ENCODE data around the gene KRT81.
"Not testable (repeated sequence)": the region's sequence is repeated elsewhere in the genome, so short reads cannot be mapped to it uniquely, and the experiment has no call there.

KRT81 gene

DNA sequence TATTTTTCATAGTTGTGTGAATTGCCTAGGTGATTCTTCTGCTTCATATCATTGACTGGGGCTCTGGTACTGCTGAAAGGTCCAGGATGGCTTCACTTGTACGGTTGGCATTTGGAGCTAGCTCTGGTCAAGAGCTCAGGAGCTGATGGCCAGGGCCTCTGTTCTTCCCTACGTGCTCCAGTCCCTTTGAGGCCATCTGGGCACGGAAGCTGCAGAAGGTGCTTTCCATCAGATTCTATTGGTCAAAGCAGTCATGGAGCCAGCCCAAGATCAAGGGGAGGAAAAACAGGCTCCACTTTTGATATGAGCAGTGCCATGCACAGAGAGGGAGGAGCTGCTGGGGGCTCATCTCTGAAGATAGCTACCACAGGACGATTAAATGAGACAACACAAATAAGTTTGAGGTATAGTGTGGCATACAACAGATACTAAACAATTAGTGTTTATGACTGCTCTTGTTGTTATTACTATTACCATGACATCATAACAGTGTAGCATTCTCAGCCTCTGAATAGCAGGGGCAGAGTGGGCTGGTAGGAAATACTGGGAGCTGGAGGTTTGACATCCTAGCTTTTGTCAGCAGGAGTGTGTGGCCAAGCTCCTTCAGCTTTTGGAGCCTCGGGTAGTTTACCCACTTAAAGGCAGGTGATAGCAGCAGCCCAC lies 19.4 kb upstream of the KRT81 start:
- Histone ChIP-seq H3K27ac (ENCODE audit: low read depth in 2 of 2, low read length in 2 of 2) (no peak overlapping the region), H3K27me3 (ENCODE audit: control insufficient read depth in 2 of 2, insufficient read depth in 2 of 2, low read length in 2 of 2) (peaks cover 4 to 24% of the 10 kb centered on the region in 2 donors), H3K36me3 (ENCODE audit: control insufficient read depth in 2 of 2, insufficient read depth in 2 of 2, low read length in 2 of 2) (no peaks in the 10 kb centered on the region), H3K4me1 (ENCODE audit: control insufficient read depth in 2 of 2, insufficient read depth in 2 of 2, low read length in 2 of 2) (peaks cover 7 to 9% of the 10 kb centered on the region in 2 donors), H3K9me3 (ENCODE audit: control insufficient read depth in 2 of 2, low read length in 2 of 2) (no peaks in the 10 kb centered on the region), H3K4me3 (ENCODE audit: low read length in 2 of 2) (no peak overlapping the region), H3K9ac (ENCODE audit: low read depth in 1 of 2, low read length in 2 of 2) (no peak overlapping the region)

DNA sequence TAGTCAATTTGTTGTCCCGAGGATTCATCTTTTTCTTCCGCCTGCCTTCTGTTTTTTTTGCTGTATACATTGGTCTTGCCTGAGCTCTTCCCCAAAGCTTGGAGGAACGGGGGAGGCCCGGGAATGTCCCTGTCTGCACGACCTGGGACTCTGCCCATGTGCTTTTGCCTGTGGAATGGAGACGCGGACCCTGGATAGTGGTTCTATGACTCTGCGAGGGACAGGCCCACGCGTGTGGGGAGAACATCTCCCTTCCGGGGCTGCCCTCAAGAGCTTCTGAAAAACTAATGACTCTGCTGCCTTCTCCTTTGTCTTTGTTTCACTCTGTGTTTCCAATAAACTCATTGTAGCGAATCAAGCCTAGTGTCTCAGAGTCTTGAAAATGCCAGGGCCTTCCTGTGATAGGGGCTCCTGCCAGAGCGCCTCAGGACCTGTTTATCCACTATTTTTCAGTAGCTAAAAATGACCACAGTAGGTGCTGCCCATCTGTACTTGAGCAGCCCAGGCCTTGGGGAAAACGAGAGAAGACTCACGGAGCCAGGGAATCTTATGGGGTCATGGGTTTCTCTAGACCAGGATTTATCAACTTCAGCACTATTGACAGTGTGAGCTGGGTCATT lies 17.6 kb upstream of the KRT81 start:
- H3K9me3 ChIP-seq (ENCODE audit: control insufficient read depth in 2 of 2, low read length in 2 of 2), result no peaks in the 10 kb centered on the region
- H3K27ac ChIP-seq (ENCODE audit: low read depth in 2 of 2, low read length in 2 of 2), result no peak overlapping the region
- H3K9ac ChIP-seq (ENCODE audit: low read depth in 1 of 2, low read length in 2 of 2), result no peak overlapping the region
- no peak overlapping the region for H3K4me3 ChIP-seq (ENCODE audit: low read length in 2 of 2)
- H3K36me3 ChIP-seq (ENCODE audit: control insufficient read depth in 2 of 2, insufficient read depth in 2 of 2, low read length in 2 of 2), result no peaks in the 10 kb centered on the region
- H3K4me1 ChIP-seq (ENCODE audit: control insufficient read depth in 2 of 2, insufficient read depth in 2 of 2, low read length in 2 of 2), result peaks cover 7 to 9% of the 10 kb centered on the region in 2 donors
- H3K27me3 ChIP-seq (ENCODE audit: control insufficient read depth in 2 of 2, insufficient read depth in 2 of 2, low read length in 2 of 2), result peaks cover 4 to 24% of the 10 kb centered on the region in 2 donors

DNA sequence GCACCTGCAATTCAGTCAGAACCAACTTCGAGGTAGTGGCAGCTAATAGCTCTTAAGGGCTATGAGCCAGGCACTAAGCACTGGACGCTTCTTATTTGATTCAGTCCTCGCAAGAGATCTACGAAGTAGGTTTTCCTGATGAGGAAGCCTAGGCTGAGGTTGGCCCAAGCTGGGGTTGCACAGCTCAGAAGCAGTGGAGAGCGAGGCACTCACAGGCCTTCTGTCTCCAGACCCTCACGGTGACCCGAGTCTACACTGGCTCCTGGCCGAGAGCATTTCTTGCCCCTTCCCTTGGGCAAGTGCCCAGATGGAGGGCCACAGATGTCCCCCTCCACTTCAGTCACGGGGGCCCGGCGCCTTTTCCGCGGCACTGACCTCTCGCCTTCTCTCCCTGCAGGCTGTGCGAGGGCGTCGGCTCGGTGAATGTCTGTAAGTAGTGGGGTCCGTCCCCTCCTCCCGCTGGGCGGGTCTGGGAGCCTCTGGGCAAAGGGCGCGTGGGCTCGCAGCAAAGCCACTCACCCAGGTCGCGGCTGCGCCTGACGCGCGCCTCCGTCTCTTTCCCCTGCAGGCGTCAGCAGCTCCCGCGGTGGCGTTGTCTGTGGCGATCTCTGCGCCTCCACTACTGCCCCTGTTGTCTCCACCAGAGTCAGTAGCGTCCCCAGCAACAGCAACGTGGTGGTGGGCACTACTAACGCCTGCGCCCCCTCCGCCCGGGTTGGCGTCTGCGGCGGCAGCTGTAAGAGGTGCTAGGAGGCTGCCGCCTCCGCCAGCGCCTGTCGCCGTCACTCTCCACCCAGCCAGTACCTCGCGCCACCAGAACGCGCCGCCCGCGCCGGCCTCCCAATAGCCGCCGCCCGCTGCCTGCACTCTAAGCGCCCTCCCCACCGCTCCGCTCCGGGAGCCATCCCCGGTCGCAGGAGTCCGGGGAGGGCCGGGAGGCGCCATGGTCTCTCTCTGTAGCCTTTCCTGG lies 16.8 kb upstream of the KRT81 start:
- Histone ChIP-seq H3K36me3 (ENCODE audit: control insufficient read depth in 2 of 2, insufficient read depth in 2 of 2, low read length in 2 of 2) (no peaks in the 10 kb centered on the region), H3K9me3 (ENCODE audit: control insufficient read depth in 2 of 2, low read length in 2 of 2) (no peaks in the 10 kb centered on the region), H3K9ac (ENCODE audit: low read depth in 1 of 2, low read length in 2 of 2) (peak overlapping the region in 1 of 2 donors; percentile 23), H3K4me3 (ENCODE audit: low read length in 2 of 2) (peak overlapping the region; percentile 44 to 56), H3K4me1 (ENCODE audit: control insufficient read depth in 2 of 2, insufficient read depth in 2 of 2, low read length in 2 of 2) (peaks cover 7 to 9% of the 10 kb centered on the region in 2 donors), H3K27me3 (ENCODE audit: control insufficient read depth in 2 of 2, insufficient read depth in 2 of 2, low read length in 2 of 2) (peaks cover 4 to 21% of the 10 kb centered on the region in 2 donors), H3K27ac (ENCODE audit: low read depth in 2 of 2, low read length in 2 of 2) (no peak overlapping the region)

DNA sequence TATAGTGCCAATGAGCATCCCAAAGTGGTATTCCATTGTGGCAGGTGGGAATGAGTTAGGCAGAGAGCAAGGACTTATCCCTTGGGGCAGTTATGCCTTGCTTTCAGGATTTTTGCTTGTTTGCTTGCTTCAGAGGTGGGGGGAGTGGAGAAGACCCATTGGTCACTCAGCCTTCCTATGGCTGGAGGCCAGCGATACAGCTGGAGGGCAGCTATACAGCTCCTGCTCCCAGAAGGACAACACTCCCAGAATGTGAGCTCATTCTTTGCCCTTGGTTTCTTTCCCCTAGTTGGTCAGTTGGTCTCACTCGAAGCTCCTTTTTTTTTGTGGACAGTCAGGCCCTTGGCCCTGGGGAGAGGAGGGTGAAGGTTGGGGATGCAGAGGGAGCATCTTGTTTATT lies 15.4 kb upstream of the KRT81 start:
- peaks cover 7 to 9% of the 10 kb centered on the region in 2 donors for H3K4me1 ChIP-seq (ENCODE audit: control insufficient read depth in 2 of 2, insufficient read depth in 2 of 2, low read length in 2 of 2)
- no peaks in the 10 kb centered on the region for H3K36me3 ChIP-seq (ENCODE audit: control insufficient read depth in 2 of 2, insufficient read depth in 2 of 2, low read length in 2 of 2)
- no peak overlapping the region for H3K4me3 ChIP-seq (ENCODE audit: low read length in 2 of 2)
- no peak overlapping the region for H3K9ac ChIP-seq (ENCODE audit: low read depth in 1 of 2, low read length in 2 of 2)
- H3K27ac ChIP-seq (ENCODE audit: low read depth in 2 of 2, low read length in 2 of 2), result no peak overlapping the region
- H3K27me3 ChIP-seq (ENCODE audit: control insufficient read depth in 2 of 2, insufficient read depth in 2 of 2, low read length in 2 of 2), result peaks cover 4 to 20% of the 10 kb centered on the region in 2 donors
- H3K9me3 ChIP-seq (ENCODE audit: control insufficient read depth in 2 of 2, low read length in 2 of 2), result no peaks in the 10 kb centered on the region

DNA sequence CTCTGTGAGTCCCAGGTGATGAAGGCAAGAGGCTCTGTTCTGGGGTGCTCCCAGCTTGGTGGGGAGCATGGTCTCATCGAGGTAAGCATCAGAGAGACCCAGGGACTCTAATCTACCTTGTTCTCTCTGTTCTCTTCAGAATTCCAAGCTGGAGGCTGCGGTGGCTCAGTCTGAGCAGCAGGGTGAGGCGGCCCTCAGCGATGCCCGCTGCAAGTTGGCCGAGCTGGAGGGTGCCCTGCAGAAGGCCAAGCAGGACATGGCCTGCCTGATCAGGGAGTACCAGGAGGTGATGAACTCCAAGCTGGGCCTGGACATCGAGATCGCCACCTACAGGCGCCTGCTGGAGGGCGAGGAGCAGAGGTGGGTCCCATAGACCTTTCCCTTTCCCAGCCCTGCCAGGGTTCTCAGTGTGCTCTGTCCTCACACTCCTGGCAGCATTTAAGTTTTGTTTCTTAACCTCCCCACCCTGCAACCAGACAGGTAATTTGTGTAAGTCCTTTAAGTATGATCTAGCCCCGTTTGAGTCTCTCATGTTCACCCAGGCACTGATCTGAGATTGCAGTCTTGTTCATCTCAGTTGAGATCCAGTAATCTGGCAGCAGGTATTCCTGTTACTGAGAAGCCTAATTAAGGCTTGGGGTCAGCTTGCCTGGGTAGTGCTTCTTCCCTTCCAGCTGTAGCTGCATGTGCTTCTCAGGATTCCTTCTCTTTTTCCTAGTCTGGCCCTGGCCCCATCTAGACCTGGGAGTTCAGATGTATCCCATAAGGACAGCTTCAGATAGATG lies 14.8 kb upstream of the KRT81 start:
- H3K4me3 ChIP-seq (ENCODE audit: low read length in 2 of 2), result no peak overlapping the region
- no peak overlapping the region for H3K27ac ChIP-seq (ENCODE audit: low read depth in 2 of 2, low read length in 2 of 2)
- peaks cover 4 to 20% of the 10 kb centered on the region in 2 donors for H3K27me3 ChIP-seq (ENCODE audit: control insufficient read depth in 2 of 2, insufficient read depth in 2 of 2, low read length in 2 of 2)
- no peak overlapping the region for H3K9ac ChIP-seq (ENCODE audit: low read depth in 1 of 2, low read length in 2 of 2)
- H3K9me3 ChIP-seq (ENCODE audit: control insufficient read depth in 2 of 2, low read length in 2 of 2), result no peaks in the 10 kb centered on the region
- peaks cover 7 to 9% of the 10 kb centered on the region in 2 donors for H3K4me1 ChIP-seq (ENCODE audit: control insufficient read depth in 2 of 2, insufficient read depth in 2 of 2, low read length in 2 of 2)
- no peaks in the 10 kb centered on the region for H3K36me3 ChIP-seq (ENCODE audit: control insufficient read depth in 2 of 2, insufficient read depth in 2 of 2, low read length in 2 of 2)

DNA sequence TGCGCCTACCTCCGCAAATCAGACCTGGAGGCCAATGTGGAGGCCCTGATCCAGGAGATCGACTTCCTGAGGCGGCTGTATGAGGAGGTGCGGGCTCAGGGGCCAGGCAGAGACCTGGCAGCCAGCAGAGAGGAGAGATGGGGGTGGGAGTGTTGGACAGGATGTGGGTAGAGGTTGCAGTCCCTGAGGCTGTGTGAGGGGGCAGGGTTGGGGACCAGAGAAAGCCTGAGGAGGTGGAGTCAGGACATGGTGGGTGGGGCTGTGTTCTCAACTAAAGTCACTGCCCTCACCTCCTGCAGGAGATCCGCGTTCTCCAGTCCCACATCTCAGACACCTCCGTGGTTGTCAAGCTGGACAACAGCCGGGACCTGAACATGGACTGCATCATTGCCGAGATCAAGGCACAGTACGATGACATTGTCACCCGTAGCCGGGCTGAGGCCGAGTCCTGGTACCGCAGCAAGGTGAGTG lies 13.6 kb upstream of the KRT81 start:
- H3K4me3 ChIP-seq (ENCODE audit: low read length in 2 of 2); H3K9me3 ChIP-seq (ENCODE audit: control insufficient read depth in 2 of 2, low read length in 2 of 2); H3K36me3 ChIP-seq (ENCODE audit: control insufficient read depth in 2 of 2, insufficient read depth in 2 of 2, low read length in 2 of 2); H3K27ac ChIP-seq (ENCODE audit: low read depth in 2 of 2, low read length in 2 of 2); H3K9ac ChIP-seq (ENCODE audit: low read depth in 1 of 2, low read length in 2 of 2); H3K4me1 ChIP-seq (ENCODE audit: control insufficient read depth in 2 of 2, insufficient read depth in 2 of 2, low read length in 2 of 2): not testable (repeated sequence)
- H3K27me3 ChIP-seq (ENCODE audit: control insufficient read depth in 2 of 2, insufficient read depth in 2 of 2, low read length in 2 of 2), result peaks cover 4 to 20% of the 10 kb centered on the region in 2 donors

DNA sequence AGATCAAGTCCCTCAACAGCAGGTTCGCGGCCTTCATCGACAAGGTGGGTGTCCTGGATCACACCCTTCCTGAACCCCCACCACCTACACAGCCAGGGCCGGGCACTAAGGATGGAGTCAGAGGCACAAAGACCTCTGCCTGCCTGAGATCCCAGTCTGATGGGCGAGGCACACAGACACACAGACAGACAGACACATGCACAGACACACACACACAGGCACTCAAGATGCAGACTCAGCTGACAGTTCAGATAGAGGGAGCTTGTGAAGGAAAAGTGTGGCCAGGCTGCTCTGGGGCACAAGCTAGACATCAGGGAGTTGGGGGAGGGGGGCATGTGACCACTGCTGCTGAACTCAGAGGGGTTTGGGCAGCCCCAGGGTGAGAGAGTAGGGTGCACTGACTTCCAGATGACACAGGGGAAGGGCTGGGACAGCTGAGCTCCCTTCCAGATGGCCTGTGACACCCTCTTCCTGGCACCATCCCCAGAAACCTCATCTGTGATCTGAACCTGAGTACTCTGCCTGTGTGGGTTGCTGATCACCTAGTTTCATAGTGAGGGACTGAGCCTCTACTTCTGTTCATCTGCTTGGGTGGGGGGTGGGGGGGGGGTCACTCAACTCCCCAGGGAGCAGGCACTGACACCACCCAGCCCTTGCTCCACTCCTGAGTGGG lies 11.0 kb upstream of the KRT81 start:
- H3K9ac ChIP-seq (ENCODE audit: low read depth in 1 of 2, low read length in 2 of 2); H3K9me3 ChIP-seq (ENCODE audit: control insufficient read depth in 2 of 2, low read length in 2 of 2); H3K27me3 ChIP-seq (ENCODE audit: control insufficient read depth in 2 of 2, insufficient read depth in 2 of 2, low read length in 2 of 2); H3K36me3 ChIP-seq (ENCODE audit: control insufficient read depth in 2 of 2, insufficient read depth in 2 of 2, low read length in 2 of 2); H3K4me3 ChIP-seq (ENCODE audit: low read length in 2 of 2); H3K27ac ChIP-seq (ENCODE audit: low read depth in 2 of 2, low read length in 2 of 2); H3K4me1 ChIP-seq (ENCODE audit: control insufficient read depth in 2 of 2, insufficient read depth in 2 of 2, low read length in 2 of 2): not testable (repeated sequence)

DNA sequence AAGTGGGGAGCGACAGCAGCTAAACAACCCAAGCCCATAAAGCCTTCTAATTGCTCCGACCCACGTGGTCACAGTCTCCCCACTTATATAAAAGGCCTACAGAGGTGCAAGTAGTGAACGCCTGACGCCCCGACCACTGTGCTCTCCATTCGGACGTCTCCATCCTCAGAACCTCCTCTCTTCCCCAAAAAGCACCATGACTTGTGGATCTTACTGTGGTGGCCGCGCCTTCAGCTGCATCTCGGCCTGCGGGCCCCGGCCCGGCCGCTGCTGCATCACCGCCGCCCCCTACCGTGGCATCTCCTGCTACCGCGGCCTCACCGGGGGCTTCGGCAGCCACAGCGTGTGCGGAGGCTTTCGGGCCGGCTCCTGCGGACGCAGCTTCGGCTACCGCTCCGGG lies 10.4 kb upstream of the KRT81 start:
- not testable (repeated sequence) for H3K9me3 ChIP-seq (ENCODE audit: control insufficient read depth in 2 of 2, low read length in 2 of 2); H3K27ac ChIP-seq (ENCODE audit: low read depth in 2 of 2, low read length in 2 of 2); H3K9ac ChIP-seq (ENCODE audit: low read depth in 1 of 2, low read length in 2 of 2); H3K36me3 ChIP-seq (ENCODE audit: control insufficient read depth in 2 of 2, insufficient read depth in 2 of 2, low read length in 2 of 2); H3K27me3 ChIP-seq (ENCODE audit: control insufficient read depth in 2 of 2, insufficient read depth in 2 of 2, low read length in 2 of 2); H3K4me1 ChIP-seq (ENCODE audit: control insufficient read depth in 2 of 2, insufficient read depth in 2 of 2, low read length in 2 of 2); H3K4me3 ChIP-seq (ENCODE audit: low read length in 2 of 2)
